Mesodermal cell (in vitro differentiated cells): Measurements from ENCODE around the gene THTPA.
"Not testable (repeated sequence)": the region's sequence is repeated elsewhere in the genome, so short reads cannot be mapped to it uniquely, and the experiment has no call there.

Experiments used
- H3K27ac ChIP-seq: 2 replicates; pipeline ENCODE4 v1.7.0; 2013; ENCODE audit warnings: mild to moderate bottlenecking, low read depth, low read length, moderate library complexity; ENCODE audit not compliant: severe bottlenecking
- H3K36me3 ChIP-seq: 2 replicates; pipeline ENCODE4 v1.7.1; 2013; ENCODE audit warnings: mild to moderate bottlenecking, low read length, moderate library complexity; ENCODE audit not compliant: control insufficient read depth, insufficient read depth
- H3K4me1 ChIP-seq: one replicate; pipeline ENCODE4 v1.7.1; 2013; ENCODE audit warnings: mild to moderate bottlenecking, low read length; ENCODE audit not compliant: insufficient read depth, control insufficient read depth, poor library complexity, severe bottlenecking
- H3K4me3 ChIP-seq: 2 replicates; pipeline ENCODE4 v1.7.0; 2013; ENCODE audit warnings: low read length, control low read depth, mild to moderate bottlenecking; ENCODE audit not compliant: insufficient read depth, poor library complexity, severe bottlenecking; ENCODE audit errors: extremely low read depth
- H3K9me3 ChIP-seq: 2 replicates; pipeline ENCODE4 v1.7.1; 2013; ENCODE audit warnings: mild to moderate bottlenecking, low read length, moderate library complexity; ENCODE audit not compliant: control insufficient read depth
- WGBS, 2 experiments: methylation state at CpG; one replicate each; pipeline ENCODE4 v1.1.5; 2013; ENCODE audit warnings: missing lambda C conversion rate in 2 of 2; ENCODE audit not compliant: insufficient coverage in 2 of 2; 5-methylcytosine and 5-hydroxymethylcytosine counted together

Gene THTPA

DNA sequence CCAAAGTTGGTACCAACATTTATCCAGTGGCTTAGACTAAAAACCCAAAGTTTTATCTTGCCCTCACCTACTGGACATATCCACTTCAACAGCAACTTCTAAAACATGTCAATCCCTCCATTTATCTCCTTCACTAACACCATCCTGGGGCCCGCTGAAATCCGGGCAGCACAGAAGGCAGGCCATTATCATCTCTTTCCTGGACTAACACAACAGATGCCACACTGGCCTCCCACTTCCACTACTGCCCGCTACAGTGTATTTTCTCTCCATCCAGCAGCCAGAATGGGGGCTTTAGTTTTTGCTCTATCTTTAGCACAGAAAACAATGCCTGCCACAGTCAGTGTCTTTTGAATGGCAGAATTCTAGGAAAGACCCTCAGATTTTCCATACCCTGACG, 20.1 kb upstream of the THTPA start:
- 96 to 100% methylated on average over 3 to 4 of the region's 4 CpGs for WGBS, 2 experiments
- Histone ChIP-seq H3K27ac (no peak overlapping the region), H3K9me3 (no peaks in the 10 kb centered on the region), H3K4me3 (no peak overlapping the region), H3K36me3 (peaks cover 43% of the 10 kb centered on the region), H3K4me1 (peaks cover 23% of the 10 kb centered on the region)

- Histone ChIP-seq H3K36me3 (peaks cover 40% of the 10 kb centered on the region), H3K4me1 (peaks cover 23% of the 10 kb centered on the region), H3K4me3 (no peak overlapping the region), H3K9me3 (no peaks in the 10 kb centered on the region), H3K27ac (no peak overlapping the region)
- WGBS, 2 experiments: 100% methylated on average over 1 of the region's 2 CpGs; no CpG with 5 or more reads in 1 of the 2 experiments
These were observed 19.6 kb upstream of the THTPA start for GRCh38 chr14:23536494-23536893.

DNA sequence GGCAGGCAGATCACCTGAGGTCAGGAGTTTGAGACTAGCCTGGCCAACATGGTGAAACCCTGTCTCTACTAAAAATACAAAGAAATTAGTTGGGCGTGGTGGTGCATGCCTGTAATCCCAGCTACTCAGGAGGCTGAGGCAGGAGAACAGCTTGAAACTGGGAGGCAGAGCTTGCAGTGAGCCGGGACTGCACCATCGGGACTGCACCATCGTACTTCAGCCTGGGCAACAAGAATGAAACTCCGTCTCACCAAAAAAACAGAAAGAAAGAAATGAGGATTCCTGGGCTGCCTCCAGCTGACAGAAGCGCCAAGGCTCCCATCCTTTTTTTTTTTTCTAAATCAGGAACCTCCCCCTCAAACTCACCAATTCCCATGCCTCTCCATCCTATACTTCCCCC, 19.2 kb upstream of the THTPA start:
- peaks cover 23% of the 10 kb centered on the region for H3K4me1 ChIP-seq
- peaks cover 39% of the 10 kb centered on the region for H3K36me3 ChIP-seq
- WGBS, 2 experiments: 77 to 88% methylated on average over 5 of the region's 6 CpGs
- not testable (repeated sequence) for H3K9me3 ChIP-seq, H3K27ac ChIP-seq, H3K4me3 ChIP-seq

DNA sequence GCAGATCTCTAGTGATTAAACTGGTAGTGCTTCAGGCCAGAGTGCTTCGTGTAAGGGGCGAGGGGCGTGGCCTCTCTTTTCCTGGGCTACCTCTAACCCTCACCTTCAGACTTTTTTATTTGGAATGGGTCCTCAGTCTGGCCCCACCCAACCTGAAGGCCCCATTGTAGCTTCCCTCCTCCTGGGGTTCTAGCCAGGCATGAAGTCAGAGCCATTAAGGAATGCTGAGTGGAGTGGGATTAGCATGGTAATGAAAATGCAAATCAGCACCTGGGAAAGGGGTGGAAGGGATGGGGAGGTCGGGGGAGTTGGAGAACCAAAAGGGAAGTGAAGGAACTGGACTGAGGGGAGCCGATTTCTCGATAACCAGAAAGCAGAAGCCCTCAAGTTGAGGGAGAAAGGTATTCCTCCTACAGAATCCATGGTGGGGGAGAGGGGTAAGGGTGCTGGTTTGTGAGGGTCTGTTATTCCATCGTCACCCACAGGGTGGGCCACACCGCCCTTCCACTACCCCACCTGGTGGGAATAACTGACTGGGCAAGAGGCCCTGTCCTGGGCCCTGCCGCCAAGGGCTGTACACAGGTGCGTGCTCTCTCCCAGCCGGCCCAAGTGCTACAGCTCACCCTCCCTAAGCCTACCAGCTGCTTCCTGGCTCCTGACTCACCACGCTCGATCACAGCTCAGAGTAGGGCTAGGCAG, 18.6 kb upstream of the THTPA start:
- WGBS, 2 experiments: 21 to 29% methylated on average over 8 to 10 of the region's 13 CpGs
- peaks cover 23% of the 10 kb centered on the region for H3K4me1 ChIP-seq
- no peak overlapping the region for H3K4me3 ChIP-seq
- peak overlapping the region; percentile 36 for H3K27ac ChIP-seq
- H3K9me3 ChIP-seq: no peaks in the 10 kb centered on the region
- H3K36me3 ChIP-seq: peaks cover 34% of the 10 kb centered on the region

GRCh38 chr14:23538050-23538718, 17.9 kb upstream of the THTPA start:
- H3K36me3 ChIP-seq: peaks cover 29% of the 10 kb centered on the region

GRCh38 chr14:23538785-23539184, 17.3 kb upstream of the THTPA start:
- WGBS, 2 experiments: 14 to 16% methylated on average over 5 of the region's 7 CpGs
- Histone ChIP-seq H3K4me1 (peaks cover 23% of the 10 kb centered on the region), H3K27ac (peak overlapping the region; percentile 67), H3K9me3 (no peaks in the 10 kb centered on the region), H3K4me3 (no peak overlapping the region), H3K36me3 (peaks cover 27% of the 10 kb centered on the region)

More at GRCh38 chr14:23538050-23538718, 17.9 kb upstream of the THTPA start:
- H3K27ac ChIP-seq: peak overlapping the region; percentile 67
- no peaks in the 10 kb centered on the region for H3K9me3 ChIP-seq
- no peak overlapping the region for H3K4me3 ChIP-seq
- 14 to 16% methylated on average over 5 to 6 of the region's 10 CpGs for WGBS, 2 experiments
- H3K4me1 ChIP-seq: peaks cover 23% of the 10 kb centered on the region

GRCh38 chr14:23539248-23540140, 16.6 kb upstream of the THTPA start:
- H3K36me3 ChIP-seq: peaks cover 20% of the 10 kb centered on the region
- peaks cover 23% of the 10 kb centered on the region for H3K4me1 ChIP-seq
- no peak overlapping the region for H3K4me3 ChIP-seq
- 33 to 49% methylated on average over 6 to 9 of the region's 10 CpGs for WGBS, 2 experiments
- peak overlapping the region; percentile 67 for H3K27ac ChIP-seq
- no peaks in the 10 kb centered on the region for H3K9me3 ChIP-seq

DNA sequence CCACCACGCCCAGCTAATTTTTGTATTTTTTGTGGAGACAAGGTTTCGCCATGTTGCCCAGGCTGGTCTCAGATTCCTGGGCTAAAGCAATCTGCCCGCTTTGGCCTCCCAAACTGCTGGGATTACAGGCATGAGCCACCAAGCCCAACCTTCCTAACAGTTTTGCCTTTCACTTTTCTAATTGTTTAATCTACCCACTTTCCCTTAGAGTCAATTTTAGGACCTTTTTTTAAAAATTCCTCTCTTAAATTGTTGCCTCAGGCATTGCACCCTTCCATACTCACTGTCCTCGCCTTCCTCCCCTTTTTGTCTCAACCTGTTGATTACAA, 16.0 kb upstream of the THTPA start:
- Histone ChIP-seq H3K36me3 (peaks cover 16% of the 10 kb centered on the region), H3K4me1 (peaks cover 26% of the 10 kb centered on the region), H3K27ac (no peak overlapping the region), H3K4me3 (no peak overlapping the region), H3K9me3 (no peaks in the 10 kb centered on the region)
- WGBS, 2 experiments: 90 to 96% methylated on average over 2 to 3 of the region's 4 CpGs

- H3K4me1 ChIP-seq: peaks cover 36% of the 10 kb centered on the region
- H3K9me3 ChIP-seq: no peaks in the 10 kb centered on the region
- peaks cover 9% of the 10 kb centered on the region for H3K36me3 ChIP-seq
- 90 to 91% methylated on average over 5 of the region's 5 CpGs for WGBS, 2 experiments
- H3K4me3 ChIP-seq: no peak overlapping the region
- no peak overlapping the region for H3K27ac ChIP-seq
These were observed 13.8 kb upstream of the THTPA start for GRCh38 chr14:23542261-23542660.

DNA sequence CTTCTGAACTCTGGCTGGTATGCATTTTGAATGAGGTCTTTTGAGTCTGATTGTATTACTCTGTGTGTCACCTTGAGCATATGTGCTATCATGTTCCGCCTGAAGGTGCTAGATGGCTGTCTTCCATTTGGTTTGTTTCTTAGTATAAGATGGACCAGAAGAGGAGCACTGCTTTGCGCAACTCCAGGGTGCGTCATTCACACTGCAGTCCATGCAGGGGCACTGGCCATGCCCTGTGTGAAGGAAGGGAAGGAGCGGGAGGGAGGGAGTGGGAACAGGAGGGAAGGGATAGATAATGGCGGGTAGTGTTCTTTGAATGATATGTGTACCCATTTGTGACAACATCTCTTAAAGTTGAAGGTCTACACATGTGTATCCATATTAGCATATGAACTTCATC, 12.7 kb upstream of the THTPA start:
- H3K36me3 ChIP-seq: peaks cover 9% of the 10 kb centered on the region
- H3K4me1 ChIP-seq: peaks cover 38% of the 10 kb centered on the region
- 86 to 95% methylated on average over 3 to 5 of the region's 5 CpGs for WGBS, 2 experiments
- H3K27ac ChIP-seq: no peak overlapping the region
- H3K4me3 ChIP-seq: no peak overlapping the region
- H3K9me3 ChIP-seq: no peaks in the 10 kb centered on the region
